Mucosa of descending colon (tissue), 3 donors: Measurements from ENCODE around the gene SLC7A4. TPM values are rescaled to one million over a fixed set of nuclear protein-coding genes. Genes with fewer than 3 reads are reported as not detected.

Experiments
- ATAC-seq: fragments of 200-7000 bp; cut with Tn5 transposase; one replicate; pipeline ENCODE4 v1.9.1; 2020; ENCODE audit warnings: mild to moderate bottlenecking, moderate library complexity
- DNase-seq, 3 donors: peaks; one replicate each; pipeline ENCODE4 v3.0.0-alpha.2; 2020
- H3K36me3 ChIP-seq: fragments of 200-600 bp; one replicate; pipeline ENCODE4 v1.8.0; 2021; ENCODE audit warnings: low read depth, mild to moderate bottlenecking
- H3K4me1 ChIP-seq: fragments of 200-600 bp; one replicate; pipeline ENCODE4 v1.8.0; 2021; ENCODE audit warnings: low read depth, mild to moderate bottlenecking
- H3K4me3 ChIP-seq: fragments of 200-600 bp; one replicate; pipeline ENCODE4 v1.8.0; 2021; ENCODE audit warnings: mild to moderate bottlenecking
- H3K9me3 ChIP-seq: fragments of 200-600 bp; one replicate; pipeline ENCODE4 v1.8.0; 2021; ENCODE audit warnings: mild to moderate bottlenecking
- CTCF ChIP-seq: fragments of 200-600 bp; IDR thresholded peaks from one replicate; pipeline ENCODE4 v1.8.0; 2022; ENCODE audit warnings: antibody characterized with exemption, mild to moderate bottlenecking
- intact Hi-C, 2 donors: fragments of 100-400 bp; cut with DNase I in 1 of 2; cut with micrococcal nuclease in 1 of 2; formaldehyde crosslinking; loops; one replicate each; pipeline versions ENCODE4 v1.11.0 to v1.11.1; 2022; cut with DNase I, micrococcal nuclease
- total RNA-seq, 3 donors: library from RNA; stranded (reverse); fragmentation: NEBNext Ultra II Directional in 2 of 3; extraction: Animal tissue kit (Norgen Biotek cat#: 25700) in 2 of 3; gene quantifications; one replicate each; pipeline versions ENCODE4 v1.2.1 to v1.2.4, GENCODE V29; 2021 to 2023
- donor health status: DM: no; HTN: no; CAD: no; lungs with moderate emphysema.
- donor health status: DM: no; HTN: no; CAD: no.
- donor health status: DM: no; HTN: yes; CAD: no.

SLC7A4 gene
- total RNA-seq, 3 donors from 2014 or later, result 1.4 to 4.0 (median 2.4) TPM

- no peak for ATAC-seq
- DNase-seq, result no peak
- H3K9me3 ChIP-seq, result no peaks in the 10 kb centered on the region
- H3K36me3 ChIP-seq, result no peaks in the 10 kb centered on the region
- H3K4me1 ChIP-seq, result no peaks in the 10 kb centered on the region
- intact Hi-C loops, result no loop called here
- no peak for TF ChIP-seq CTCF
- H3K4me3 ChIP-seq, result no peak overlapping the region
Measured at GRCh38 chr22:21077884-21078508, 45.6 kb upstream of the SLC7A4 start.

- no peak for TF ChIP-seq CTCF
- ATAC-seq (no peak), DNase-seq (no peak)
- Histone ChIP-seq H3K4me3 (no peak overlapping the region), H3K36me3 (no peaks in the 10 kb centered on the region), H3K9me3 (no peaks in the 10 kb centered on the region), H3K4me1 (no peaks in the 10 kb centered on the region)
- intact Hi-C loops, result no loop called here
Measured at GRCh38 chr22:21076912-21077625, 44.7 kb upstream of the SLC7A4 start.

- intact Hi-C loops, result no loop called here
- H3K9me3 ChIP-seq, result no peaks in the 10 kb centered on the region
- no peak for TF ChIP-seq CTCF
- no peaks in the 10 kb centered on the region for H3K36me3 ChIP-seq
- no peak for ATAC-seq
- DNase-seq, result no peak
- no peaks in the 10 kb centered on the region for H3K4me1 ChIP-seq
- no peak overlapping the region for H3K4me3 ChIP-seq
Measured at GRCh38 chr22:21075516-21076138, 43.3 kb upstream of the SLC7A4 start.

- H3K4me3 ChIP-seq, result no peak overlapping the region
- no peaks in the 10 kb centered on the region for H3K4me1 ChIP-seq
- H3K9me3 ChIP-seq, result no peaks in the 10 kb centered on the region
- ATAC-seq, result no peak
- H3K36me3 ChIP-seq, result no peaks in the 10 kb centered on the region
- intact Hi-C loops, result no loop called here
- no peak for TF ChIP-seq CTCF
- DNase-seq, result no peak
Measured at GRCh38 chr22:21074102-21074715, 41.8 kb upstream of the SLC7A4 start.

GRCh38 chr22:21073482-21073881 lies 41.1 kb upstream of the SLC7A4 start:
- no peak for ATAC-seq

More at GRCh38 chr22:21073482-21073881, 41.1 kb upstream of the SLC7A4 start:
- Histone ChIP-seq H3K4me1 (no peaks in the 10 kb centered on the region), H3K9me3 (no peaks in the 10 kb centered on the region), H3K4me3 (no peak overlapping the region), H3K36me3 (no peaks in the 10 kb centered on the region)
- intact Hi-C loops, result no loop called here
- no peak for DNase-seq
- no peak for TF ChIP-seq CTCF
